HEK293 (cell line): ENCODE results near the gene RNPEP.

Experiments used
- CTCF ChIA-PET: fragments of 350-600 bp; formaldehyde crosslinking; extraction: SDS; loops from one replicate; lab custom pipeline; 2021; ENCODE audit warnings: antibody characterized with exemption; lab: Yijun Ruan, JAX
- POLR2A ChIA-PET: fragments of 300-600 bp; formaldehyde crosslinking; extraction: SDS; loops from one replicate; lab custom pipeline; 2020; ENCODE audit warnings: antibody characterized with exemption, inconsistent platforms; lab: Yijun Ruan, JAX
- H3K27ac ChIP-seq: fragments of 200-500 bp; sonication (Bioruptor generic); 2 replicates; pipeline ENCODE4 v1.5.1; 2014; ENCODE audit warnings: low read depth, low read length, control low read depth, inconsistent platforms; ENCODE audit errors: extremely low read depth
- H3K36me3 ChIP-seq, 2 experiments: fragments of 200-500 bp in 1 of 2; sonication (Bioruptor generic) in 1 of 2; 1 replicate in 1 of 2; 2 replicates in 1 of 2; pipeline ENCODE4 v1.5.1; 2014 to 2017; ENCODE audit warnings: inconsistent platforms in 2 of 2, low read length in 2 of 2; ENCODE audit not compliant: control insufficient read depth in 2 of 2, insufficient read depth in 1 of 2
- H3K4me1 ChIP-seq: fragments of 200-500 bp; sonication (Bioruptor generic); 2 replicates; pipeline ENCODE4 v1.5.1; 2014; ENCODE audit warnings: mild to moderate bottlenecking, low read length, inconsistent platforms; ENCODE audit not compliant: control insufficient read depth, insufficient read depth
- H3K4me3 ChIP-seq: 2 replicates; pipeline ENCODE4 v1.5.1; 2011; ENCODE audit warnings: low read depth, mild to moderate bottlenecking, control low read depth, low read length, moderate library complexity
- H3K9me3 ChIP-seq: fragments of 200-500 bp; sonication (Bioruptor generic); 2 replicates; pipeline ENCODE4 v1.5.1; 2014; ENCODE audit warnings: low read depth, low read length, inconsistent platforms; ENCODE audit not compliant: control insufficient read depth, insufficient read depth
- KLF9 ChIP-seq: fragments of 450-650 bp; formaldehyde crosslinking; IDR thresholded peaks from 2 replicates; pipeline ENCODE4 v1.5.1; 2016; ENCODE audit warnings: missing biosample characterization, missing genetic modification characterization, low read depth
- YY2 ChIP-seq: fragments of 450-650 bp; formaldehyde crosslinking; IDR thresholded peaks from 2 replicates; pipeline ENCODE4 v1.5.1; 2016; ENCODE audit warnings: missing biosample characterization, missing genetic modification characterization
- ZNF146 ChIP-seq: fragments of 450-650 bp; formaldehyde crosslinking; IDR thresholded peaks from 2 replicates; pipeline ENCODE4 v1.5.1; 2016; ENCODE audit warnings: missing biosample characterization, missing genetic modification characterization
- ZNF211 ChIP-seq: fragments of 450-650 bp; formaldehyde crosslinking; IDR thresholded peaks from 2 replicates; pipeline ENCODE4 v1.5.1; 2016; ENCODE audit warnings: low read depth, missing biosample characterization, missing genetic modification characterization
- ZNF266 ChIP-seq: fragments of 450-650 bp; formaldehyde crosslinking; IDR thresholded peaks from 2 replicates; pipeline ENCODE4 v1.5.1; 2016; ENCODE audit warnings: missing biosample characterization, missing genetic modification characterization, low read depth
- ZNF341 ChIP-seq: fragments of 450-650 bp; formaldehyde crosslinking; IDR thresholded peaks from 2 replicates; pipeline ENCODE4; 2016; ENCODE audit warnings: low read depth, missing biosample characterization, missing genetic modification characterization
- ZNF416 ChIP-seq: fragments of 450-650 bp; formaldehyde crosslinking; IDR thresholded peaks from 2 replicates; pipeline ENCODE4 v1.5.1; 2016; ENCODE audit warnings: missing biosample characterization, missing genetic modification characterization
- ZNF514 ChIP-seq: fragments of 450-650 bp; formaldehyde crosslinking; IDR thresholded peaks from 2 replicates; pipeline ENCODE4 v1.5.1; 2016; ENCODE audit warnings: missing biosample characterization, missing genetic modification characterization
- ZNF626 ChIP-seq: fragments of 450-650 bp; sonication (Bioruptor Pico); formaldehyde crosslinking; IDR thresholded peaks from 2 replicates; pipeline ENCODE4 v1.5.1; 2018; ENCODE audit warnings: missing biosample characterization, missing genetic modification characterization, inconsistent platforms
- ZNF768 ChIP-seq: fragments of 450-650 bp; formaldehyde crosslinking; IDR thresholded peaks from 2 replicates; pipeline ENCODE4 v1.5.1; 2018; ENCODE audit warnings: missing biosample characterization, mild to moderate bottlenecking, missing genetic modification characterization
- ZNF776 ChIP-seq: fragments of 450-650 bp; formaldehyde crosslinking; IDR thresholded peaks from 2 replicates; pipeline ENCODE4 v1.5.0; 2017; ENCODE audit warnings: missing biosample characterization, missing genetic modification characterization, borderline replicate concordance
- ZNF792 ChIP-seq: fragments of 450-650 bp; formaldehyde crosslinking; IDR thresholded peaks from 2 replicates; pipeline ENCODE4 v1.5.1; 2016; ENCODE audit warnings: missing biosample characterization, missing genetic modification characterization
- ZNF830 ChIP-seq: fragments of 450-650 bp; IDR thresholded peaks from 2 replicates; pipeline ENCODE4 v1.5.0; 2018; ENCODE audit warnings: missing biosample characterization, missing genetic modification characterization, low read depth, mild to moderate bottlenecking, moderate library complexity
- ZSCAN16 ChIP-seq: fragments of 450-650 bp; formaldehyde crosslinking; IDR thresholded peaks from 2 replicates; pipeline ENCODE4 v1.5.1; 2016; ENCODE audit warnings: missing biosample characterization, missing genetic modification characterization
- ZSCAN4 ChIP-seq: fragments of 450-650 bp; formaldehyde crosslinking; IDR thresholded peaks from 2 replicates; pipeline ENCODE4 v1.5.1; 2017; ENCODE audit warnings: missing biosample characterization, missing genetic modification characterization
- TF ChIP-seq, protein P1 (sequence below): fragments of 450-650 bp; formaldehyde crosslinking; IDR thresholded peaks from 2 replicates; pipeline ENCODE4 v1.5.1; 2017; ENCODE audit warnings: missing biosample characterization, missing genetic modification characterization
- TF ChIP-seq, protein P2 (sequence below): fragments of 450-650 bp; formaldehyde crosslinking; conservative IDR thresholded peaks from 2 replicates; pipeline ENCODE4 v1.5.1; 2016; ENCODE audit warnings: low read depth, missing biosample characterization, missing genetic modification characterization

Gene RNPEP

GRCh38 chr1:202046227-202046626, 63.8 kb downstream of the RNPEP start:
- Histone ChIP-seq H3K9me3 (no peaks in the 10 kb centered on the region), H3K4me1 (no peaks in the 10 kb centered on the region)
- CTCF ChIA-PET: no interaction called here

GRCh38 chr1:202046748-202047708, 64.6 kb downstream of the RNPEP start:
- ChIA-PET CTCF (no interaction called here), POLR2A (no interaction called here)
- TF ChIP-seq ZNF266 (tag by site-specific recombination): no peak
- TF ChIP-seq ZNF341: no peak
- TF ChIP-seq, protein P1, sequence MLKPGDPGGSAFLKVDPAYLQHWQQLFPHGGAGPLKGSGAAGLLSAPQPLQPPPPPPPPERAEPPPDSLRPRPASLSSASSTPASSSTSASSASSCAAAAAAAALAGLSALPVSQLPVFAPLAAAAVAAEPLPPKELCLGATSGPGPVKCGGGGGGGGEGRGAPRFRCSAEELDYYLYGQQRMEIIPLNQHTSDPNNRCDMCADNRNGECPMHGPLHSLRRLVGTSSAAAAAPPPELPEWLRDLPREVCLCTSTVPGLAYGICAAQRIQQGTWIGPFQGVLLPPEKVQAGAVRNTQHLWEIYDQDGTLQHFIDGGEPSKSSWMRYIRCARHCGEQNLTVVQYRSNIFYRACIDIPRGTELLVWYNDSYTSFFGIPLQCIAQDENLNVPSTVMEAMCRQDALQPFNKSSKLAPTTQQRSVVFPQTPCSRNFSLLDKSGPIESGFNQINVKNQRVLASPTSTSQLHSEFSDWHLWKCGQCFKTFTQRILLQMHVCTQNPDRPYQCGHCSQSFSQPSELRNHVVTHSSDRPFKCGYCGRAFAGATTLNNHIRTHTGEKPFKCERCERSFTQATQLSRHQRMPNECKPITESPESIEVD (tag by site-specific recombination): no peak
- TF ChIP-seq ZNF211: no peak
- no peak for TF ChIP-seq ZNF514
- no peak for TF ChIP-seq ZNF776
- TF ChIP-seq ZNF416: no peak
- TF ChIP-seq, protein P2, sequence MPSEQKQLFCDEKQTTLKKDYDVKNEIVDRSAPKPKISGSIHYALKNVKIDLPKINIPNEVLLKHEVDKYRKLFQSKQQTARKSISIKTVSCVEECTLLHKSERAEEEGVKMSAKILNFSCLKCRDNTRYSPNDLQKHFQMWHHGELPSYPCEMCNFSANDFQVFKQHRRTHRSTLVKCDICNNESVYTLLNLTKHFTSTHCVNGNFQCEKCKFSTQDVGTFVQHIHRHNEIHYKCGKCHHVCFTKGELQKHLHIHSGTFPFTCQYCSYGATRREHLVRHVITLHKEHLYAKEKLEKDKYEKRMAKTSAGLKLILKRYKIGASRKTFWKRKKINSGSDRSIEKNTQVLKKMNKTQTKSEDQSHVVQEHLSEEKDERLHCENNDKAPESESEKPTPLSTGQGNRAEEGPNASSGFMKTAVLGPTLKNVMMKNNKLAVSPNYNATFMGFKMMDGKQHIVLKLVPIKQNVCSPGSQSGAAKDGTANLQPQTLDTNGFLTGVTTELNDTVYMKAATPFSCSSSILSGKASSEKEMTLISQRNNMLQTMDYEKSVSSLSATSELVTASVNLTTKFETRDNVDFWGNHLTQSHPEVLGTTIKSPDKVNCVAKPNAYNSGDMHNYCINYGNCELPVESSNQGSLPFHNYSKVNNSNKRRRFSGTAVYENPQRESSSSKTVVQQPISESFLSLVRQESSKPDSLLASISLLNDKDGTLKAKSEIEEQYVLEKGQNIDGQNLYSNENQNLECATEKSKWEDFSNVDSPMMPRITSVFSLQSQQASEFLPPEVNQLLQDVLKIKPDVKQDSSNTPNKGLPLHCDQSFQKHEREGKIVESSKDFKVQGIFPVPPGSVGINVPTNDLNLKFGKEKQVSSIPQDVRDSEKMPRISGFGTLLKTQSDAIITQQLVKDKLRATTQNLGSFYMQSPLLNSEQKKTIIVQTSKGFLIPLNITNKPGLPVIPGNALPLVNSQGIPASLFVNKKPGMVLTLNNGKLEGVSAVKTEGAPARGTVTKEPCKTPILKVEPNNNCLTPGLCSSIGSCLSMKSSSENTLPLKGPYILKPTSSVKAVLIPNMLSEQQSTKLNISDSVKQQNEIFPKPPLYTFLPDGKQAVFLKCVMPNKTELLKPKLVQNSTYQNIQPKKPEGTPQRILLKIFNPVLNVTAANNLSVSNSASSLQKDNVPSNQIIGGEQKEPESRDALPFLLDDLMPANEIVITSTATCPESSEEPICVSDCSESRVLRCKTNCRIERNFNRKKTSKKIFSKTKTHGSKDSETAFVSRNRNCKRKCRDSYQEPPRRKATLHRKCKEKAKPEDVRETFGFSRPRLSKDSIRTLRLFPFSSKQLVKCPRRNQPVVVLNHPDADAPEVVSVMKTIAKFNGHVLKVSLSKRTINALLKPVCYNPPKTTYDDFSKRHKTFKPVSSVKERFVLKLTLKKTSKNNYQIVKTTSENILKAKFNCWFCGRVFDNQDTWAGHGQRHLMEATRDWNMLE: no peak
- no peak for TF ChIP-seq ZNF768 (tag by site-specific recombination)
- no peak for TF ChIP-seq ZSCAN16
- no peak for TF ChIP-seq ZNF146
- TF ChIP-seq YY2 (tag by site-specific recombination): no peak
- Histone ChIP-seq H3K27ac (no peak overlapping the region), H3K4me1 (no peaks in the 10 kb centered on the region), H3K36me3 (no peaks in the 10 kb centered on the region), H3K9me3 (no peaks in the 10 kb centered on the region), H3K4me3 (no peak overlapping the region)

More at GRCh38 chr1:202046227-202046626, 63.8 kb downstream of the RNPEP start:
- Histone ChIP-seq H3K4me3 (no peak overlapping the region), H3K27ac (no peak overlapping the region), H3K36me3 (no peaks in the 10 kb centered on the region)
- TF ChIP-seq KLF9 (tag by site-specific recombination) (no peak), ZNF830 (tag by site-specific recombination) (no peak), ZSCAN4 (no peak), ZNF792 (no peak), ZNF626 (tag by site-specific recombination) (no peak)
- POLR2A ChIA-PET: no interaction called here
